Duodenal mucosa (tissue), 2 donors: Measurements from ENCODE around the gene PRKAR1B.
"Not testable (repeated sequence)": the region's sequence is repeated elsewhere in the genome, so short reads cannot be mapped to it uniquely, and the experiment has no call there.

ENCODE experiments used
- H3K27ac ChIP-seq: one replicate; pipeline ENCODE4 v1.7.0; 2013; ENCODE audit warnings: low read depth, low read length
- H3K27me3 ChIP-seq, 2 donors: one replicate each; pipeline ENCODE4 v1.7.0; 2013; ENCODE audit warnings: low read length in 2 of 2, control low read depth in 1 of 2; ENCODE audit not compliant: insufficient read depth in 2 of 2, control insufficient read depth in 1 of 2
- H3K36me3 ChIP-seq, 2 donors: one replicate each; pipeline ENCODE4 v1.7.0; 2013; ENCODE audit warnings: low read length in 2 of 2, control low read depth in 1 of 2; ENCODE audit not compliant: insufficient read depth in 2 of 2, control insufficient read depth in 1 of 2
- H3K4me1 ChIP-seq, 2 donors: one replicate each; pipeline ENCODE4 v1.7.0; 2013; ENCODE audit warnings: low read length in 2 of 2, control low read depth in 1 of 2; ENCODE audit not compliant: insufficient read depth in 2 of 2, control insufficient read depth in 1 of 2
- H3K4me3 ChIP-seq, 2 donors: one replicate each; pipeline ENCODE4 v1.7.0; 2013; ENCODE audit warnings: low read length in 2 of 2, low read depth in 1 of 2
- H3K9ac ChIP-seq, 2 donors: one replicate each; pipeline ENCODE4 v1.7.0; 2013; ENCODE audit warnings: low read length in 2 of 2, low read depth in 1 of 2
- H3K9me3 ChIP-seq, 2 donors: one replicate each; pipeline ENCODE4 v1.7.0; 2013; ENCODE audit warnings: low read length in 2 of 2, control low read depth in 1 of 2; ENCODE audit not compliant: control insufficient read depth in 1 of 2

PRKAR1B gene

GRCh38 chr7:560966-561630, 166.0 kb downstream of the PRKAR1B start:
- Histone ChIP-seq H3K9me3 (no peaks in the 10 kb centered on the region), H3K4me3 (no peak overlapping the region), H3K27me3 (no peaks in the 10 kb centered on the region), H3K36me3 (no peaks in the 10 kb centered on the region), H3K4me1 (no peaks in the 10 kb centered on the region), H3K9ac (no peak overlapping the region), H3K27ac (no peak overlapping the region)

GRCh38 chr7:559396-559705, 167.7 kb downstream of the PRKAR1B start:
- H3K4me1 ChIP-seq, result no peaks in the 10 kb centered on the region
- H3K27ac ChIP-seq, result no peak overlapping the region
- H3K4me3 ChIP-seq, result no peak overlapping the region
- H3K36me3 ChIP-seq, result no peaks in the 10 kb centered on the region
- H3K9ac ChIP-seq, result no peak overlapping the region
- no peaks in the 10 kb centered on the region for H3K9me3 ChIP-seq
- no peaks in the 10 kb centered on the region for H3K27me3 ChIP-seq

- Histone ChIP-seq H3K4me3 (no peak overlapping the region), H3K27me3 (no peaks in the 10 kb centered on the region), H3K4me1 (no peaks in the 10 kb centered on the region), H3K36me3 (no peaks in the 10 kb centered on the region), H3K27ac (no peak overlapping the region), H3K9me3 (no peaks in the 10 kb centered on the region), H3K9ac (no peak overlapping the region)
Measured at GRCh38 chr7:557558-557881, 169.6 kb downstream of the PRKAR1B start.

GRCh38 chr7:556837-557557, 170.1 kb downstream of the PRKAR1B start:
- Histone ChIP-seq H3K27ac (no peak overlapping the region), H3K9me3 (no peaks in the 10 kb centered on the region), H3K36me3 (no peaks in the 10 kb centered on the region), H3K27me3 (no peaks in the 10 kb centered on the region), H3K4me3 (no peak overlapping the region), H3K9ac (no peak overlapping the region), H3K4me1 (no peaks in the 10 kb centered on the region)

- no peaks in the 10 kb centered on the region for H3K36me3 ChIP-seq
- no peak overlapping the region for H3K4me3 ChIP-seq
- H3K27me3 ChIP-seq, result no peaks in the 10 kb centered on the region
- H3K4me1 ChIP-seq, result no peaks in the 10 kb centered on the region
- H3K9ac ChIP-seq, result no peak overlapping the region
- no peak overlapping the region for H3K27ac ChIP-seq
- H3K9me3 ChIP-seq, result no peaks in the 10 kb centered on the region
Measured at GRCh38 chr7:556291-556826, 170.7 kb downstream of the PRKAR1B start.

- H3K4me1 ChIP-seq, result no peaks in the 10 kb centered on the region
- no peak overlapping the region for H3K4me3 ChIP-seq
- H3K9ac ChIP-seq, result no peak overlapping the region
- H3K36me3 ChIP-seq, result no peaks in the 10 kb centered on the region
- no peaks in the 10 kb centered on the region for H3K27me3 ChIP-seq
- no peak overlapping the region for H3K27ac ChIP-seq
- H3K9me3 ChIP-seq, result no peaks in the 10 kb centered on the region
Measured at GRCh38 chr7:555551-556160, 171.4 kb downstream of the PRKAR1B start.

- Histone ChIP-seq H3K27me3 (no peaks in the 10 kb centered on the region), H3K27ac (no peak overlapping the region), H3K9ac (no peak overlapping the region), H3K4me1 (no peaks in the 10 kb centered on the region), H3K4me3 (no peak overlapping the region), H3K36me3 (no peaks in the 10 kb centered on the region), H3K9me3 (no peaks in the 10 kb centered on the region)
Measured at GRCh38 chr7:553636-554111, 173.4 kb downstream of the PRKAR1B start.

- Histone ChIP-seq H3K9ac (no peak overlapping the region), H3K4me1 (no peaks in the 10 kb centered on the region), H3K27ac (no peak overlapping the region), H3K36me3 (no peaks in the 10 kb centered on the region), H3K27me3 (no peaks in the 10 kb centered on the region), H3K9me3 (no peaks in the 10 kb centered on the region), H3K4me3 (no peak overlapping the region)
Measured at GRCh38 chr7:552868-553635, 174.0 kb downstream of the PRKAR1B start.

GRCh38 chr7:552151-552867, 174.8 kb downstream of the PRKAR1B start:
- H3K4me3 ChIP-seq, H3K36me3 ChIP-seq, H3K9ac ChIP-seq, H3K9me3 ChIP-seq, H3K4me1 ChIP-seq, H3K27me3 ChIP-seq, H3K27ac ChIP-seq: not testable (repeated sequence)
